SKM-1 treated with dmso at 0.1 percent for 144 hours (cell line): Measurements from ENCODE around the gene DNM1.
A peak's percentile ranks its signal among the peaks of the same experiment; 100 is the strongest.

ENCODE experiments used
- DNase-seq: peaks from one replicate; lab custom pipeline; 2025; ENCODE audit not compliant: unreplicated experiment; lab: John Stamatoyannopoulos, UW

The DNM1 gene

DNA sequence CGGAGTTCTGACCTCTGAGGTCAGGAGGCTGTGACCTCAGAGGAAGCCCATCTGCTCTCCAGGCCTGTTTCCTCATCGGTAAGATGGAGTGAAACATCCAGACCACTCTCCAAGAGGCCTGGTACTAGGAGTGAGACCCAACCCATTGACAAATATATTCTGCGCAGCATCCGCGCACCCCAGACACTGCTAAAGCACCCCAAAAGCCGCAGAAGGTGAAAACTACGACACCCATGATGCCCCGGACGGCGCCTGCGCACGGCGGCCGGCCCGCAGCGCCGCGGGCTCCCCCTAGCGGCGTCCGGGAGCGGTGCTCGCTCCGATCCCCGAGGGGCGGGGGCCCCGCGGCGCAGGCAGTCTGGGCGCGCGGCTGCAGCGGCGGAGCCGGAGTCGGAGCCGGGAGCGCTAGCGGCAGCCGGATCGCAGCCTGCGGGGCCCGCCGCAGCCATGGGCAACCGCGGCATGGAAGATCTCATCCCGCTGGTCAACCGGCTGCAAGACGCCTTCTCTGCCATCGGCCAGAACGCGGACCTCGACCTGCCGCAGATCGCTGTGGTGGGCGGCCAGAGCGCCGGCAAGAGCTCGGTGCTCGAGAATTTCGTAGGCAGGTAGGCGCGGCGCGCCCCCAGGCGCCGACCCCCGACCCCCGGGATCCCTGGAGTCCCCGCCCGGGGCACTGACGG is at the start of gene DNM1:
TSS of gene DNM1 (plus strand) at position 356 of the 683 bp plus-strand sequence. CDS start at position 448, 92 bp downstream.
- peak; percentile 62 for DNase-seq

DNA sequence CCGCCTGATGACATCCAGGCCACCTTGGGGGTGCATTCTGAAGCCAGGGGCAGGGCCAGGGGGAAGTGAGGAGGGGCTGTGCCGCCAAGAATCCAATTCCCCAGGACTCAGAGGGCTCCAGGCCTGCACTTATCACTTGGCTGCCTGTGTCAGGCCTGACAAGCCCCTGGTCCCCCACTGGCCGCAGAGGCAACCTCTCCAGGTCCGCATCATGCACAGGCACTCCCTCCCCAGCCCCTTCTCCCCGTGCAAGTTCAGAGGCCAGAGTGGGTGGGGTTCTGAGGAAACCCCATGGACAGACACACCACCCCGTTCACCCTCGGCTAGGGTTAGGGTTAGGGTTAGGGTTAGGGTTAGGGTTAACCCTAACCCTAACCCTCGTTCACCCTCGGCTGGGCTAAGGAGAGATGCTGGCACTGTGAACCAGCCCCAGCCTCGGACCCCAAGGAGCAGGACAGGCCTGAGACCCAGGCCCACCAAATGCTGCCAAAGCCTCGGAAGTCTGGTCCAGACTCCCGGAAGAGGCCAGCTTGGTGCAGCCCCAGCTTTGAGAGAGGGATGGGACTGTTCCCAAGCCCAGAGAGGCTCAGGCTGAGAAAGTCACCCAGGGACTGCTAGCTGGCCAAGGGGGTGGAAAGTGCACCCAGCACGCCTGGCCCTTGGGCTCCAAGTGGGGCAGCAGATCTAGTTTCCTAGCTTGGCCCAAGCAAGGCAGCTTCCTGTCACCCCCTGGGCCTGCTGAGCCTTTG is 49.1 kb upstream of the DNM1 start:
- no peak for DNase-seq

DNA sequence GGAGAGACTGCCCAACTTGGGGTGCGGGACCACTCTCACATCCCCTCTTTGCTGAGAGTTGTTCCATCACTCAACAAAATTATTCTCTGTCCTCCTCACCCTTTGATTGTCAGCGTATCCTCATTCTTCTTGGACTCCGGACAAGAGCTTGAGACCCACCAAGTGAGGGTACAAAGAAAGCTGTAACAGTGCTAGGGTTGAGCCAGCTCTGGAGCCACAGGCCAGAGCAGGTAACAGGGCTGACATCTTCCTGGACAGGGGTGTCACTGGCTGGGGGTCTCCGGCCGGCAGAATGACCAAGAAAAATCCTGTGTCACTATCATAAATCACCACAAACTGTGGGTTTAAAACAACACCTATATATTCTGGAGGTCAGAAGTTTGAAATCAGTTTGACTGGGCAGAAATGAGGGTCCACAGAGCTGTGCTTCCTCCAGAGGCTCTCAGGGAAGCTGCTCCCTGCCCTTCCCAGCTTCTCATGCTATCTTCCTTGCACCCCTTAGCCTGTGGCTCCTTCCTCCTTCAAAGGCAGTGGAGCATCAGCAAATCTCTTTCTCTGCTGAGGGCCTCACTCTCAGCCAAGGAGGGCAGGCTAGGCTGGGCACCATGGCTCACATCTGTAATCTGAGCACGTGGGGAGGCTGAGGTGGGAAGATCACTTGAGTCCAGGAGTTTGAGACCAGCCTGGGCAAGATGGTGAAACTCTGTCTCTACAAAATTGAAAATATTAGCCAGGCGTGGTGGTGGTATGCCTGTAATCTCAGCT is 47.3 kb upstream of the DNM1 start:
- no peak for DNase-seq

DNA sequence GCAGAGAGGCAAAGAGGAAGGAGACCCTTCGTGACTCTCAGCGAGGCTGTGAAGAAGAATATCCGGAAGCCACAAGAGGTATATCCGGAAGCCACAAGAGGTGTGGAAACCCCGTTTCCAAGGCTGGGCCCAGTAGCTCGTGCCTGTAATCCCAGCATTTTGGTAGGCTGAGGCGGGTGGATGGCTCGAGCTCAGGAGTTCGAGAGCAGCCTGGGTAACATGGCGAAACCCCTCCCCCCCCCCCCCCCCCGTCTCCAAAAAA is 43.7 kb upstream of the DNM1 start:
- peak; percentile 86 for DNase-seq

DNA sequence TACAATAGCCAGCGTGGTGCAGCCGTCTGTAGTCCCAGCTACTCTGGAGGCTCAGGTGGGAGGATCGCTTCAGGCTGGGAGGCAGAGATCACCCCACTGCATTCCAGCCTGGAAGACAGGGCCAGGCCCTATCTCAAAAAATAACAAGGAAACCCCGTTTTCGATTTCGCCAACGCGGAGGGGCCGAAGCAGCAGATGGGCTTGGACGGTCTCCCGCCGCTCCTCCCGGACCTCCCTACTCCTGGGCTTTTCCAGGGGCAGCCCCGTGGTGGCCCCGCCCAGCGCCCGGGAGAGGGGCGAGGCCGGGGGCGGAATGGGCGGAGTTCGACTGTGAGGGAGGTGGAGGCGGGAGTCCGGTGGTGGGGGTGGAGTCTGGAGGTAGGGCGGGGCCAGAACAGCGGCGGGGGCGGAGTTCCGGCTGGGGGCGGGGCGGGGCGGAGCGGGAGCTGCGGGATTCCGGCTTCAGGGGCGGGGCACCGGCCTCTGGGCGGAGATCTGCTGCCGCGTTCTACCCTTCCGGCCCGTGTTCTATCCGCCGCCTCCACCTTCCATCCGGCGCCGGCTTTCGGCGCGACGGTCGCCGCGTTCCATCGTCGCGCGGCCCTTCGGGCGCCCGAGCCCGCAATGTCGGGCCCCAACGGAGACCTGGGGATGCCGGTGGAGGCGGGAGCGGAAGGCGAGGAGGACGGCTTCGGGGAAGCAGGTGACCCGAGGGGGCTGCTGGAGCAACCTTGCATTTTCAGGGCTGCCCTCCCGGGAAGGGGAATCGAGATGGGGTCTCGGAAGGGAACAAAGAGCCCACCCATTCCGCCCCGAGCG is 43.2 kb upstream of the DNM1 start, which contains the start of gene BBLN:
TSS of gene BBLN (plus strand) at position 482 of the 819 bp plus-strand sequence. CDS start at position 625, 143 bp downstream.
- DNase-seq = peak; percentile 85

DNA sequence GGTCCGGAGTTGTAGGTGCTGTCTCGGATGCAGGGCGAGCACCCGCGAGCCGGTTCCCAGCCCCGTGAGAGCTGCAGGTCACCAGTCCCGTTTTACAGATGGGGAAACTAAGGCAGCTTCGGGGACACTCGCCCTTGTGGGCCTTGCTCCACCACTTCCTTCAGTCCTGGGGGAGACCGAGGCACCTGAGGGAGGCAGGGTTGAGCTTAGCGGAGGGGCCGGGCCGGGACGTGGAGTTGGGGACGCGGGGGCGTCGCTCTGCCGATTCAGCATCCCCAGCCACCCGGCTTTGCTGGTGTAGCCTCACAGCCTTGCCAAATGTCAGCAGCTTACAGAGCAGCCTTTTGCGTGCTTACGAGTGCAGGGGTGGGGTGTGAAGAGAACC is 42.6 kb upstream of the DNM1 start:
- DNase-seq = no peak

DNA sequence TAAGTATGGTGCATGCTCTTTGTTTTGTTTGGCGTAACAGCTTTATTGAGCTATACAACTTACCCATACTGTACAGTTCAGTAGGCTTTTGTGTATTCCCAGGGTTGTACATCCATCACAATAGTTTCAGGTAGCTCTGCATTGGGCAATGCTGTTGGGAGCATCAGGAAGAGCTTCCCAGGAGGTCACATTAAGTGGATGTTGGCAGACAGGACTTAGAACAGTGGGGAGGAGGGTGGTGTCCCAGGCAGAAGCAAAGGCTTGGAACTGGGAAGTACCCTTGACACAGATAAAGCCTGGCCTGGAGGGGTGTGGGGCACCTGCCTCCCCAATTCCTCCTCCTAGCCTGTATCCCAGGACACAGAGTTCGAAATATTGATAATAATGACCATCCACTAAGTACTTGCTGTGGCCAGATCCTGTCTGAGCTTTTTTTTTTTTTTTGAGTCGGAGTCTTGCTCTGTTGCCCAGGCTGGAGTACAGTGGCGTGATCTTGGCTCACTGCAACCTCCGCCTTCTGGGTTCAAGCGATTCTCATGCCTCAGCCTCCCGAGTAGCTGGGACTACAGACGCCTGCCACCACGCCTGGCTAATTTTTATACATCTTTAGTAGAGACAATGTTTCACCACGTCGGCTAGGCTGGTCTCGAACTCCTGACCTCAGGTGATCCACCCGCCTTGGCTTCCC is 41.8 kb upstream of the DNM1 start:
- DNase-seq = no peak

DNA sequence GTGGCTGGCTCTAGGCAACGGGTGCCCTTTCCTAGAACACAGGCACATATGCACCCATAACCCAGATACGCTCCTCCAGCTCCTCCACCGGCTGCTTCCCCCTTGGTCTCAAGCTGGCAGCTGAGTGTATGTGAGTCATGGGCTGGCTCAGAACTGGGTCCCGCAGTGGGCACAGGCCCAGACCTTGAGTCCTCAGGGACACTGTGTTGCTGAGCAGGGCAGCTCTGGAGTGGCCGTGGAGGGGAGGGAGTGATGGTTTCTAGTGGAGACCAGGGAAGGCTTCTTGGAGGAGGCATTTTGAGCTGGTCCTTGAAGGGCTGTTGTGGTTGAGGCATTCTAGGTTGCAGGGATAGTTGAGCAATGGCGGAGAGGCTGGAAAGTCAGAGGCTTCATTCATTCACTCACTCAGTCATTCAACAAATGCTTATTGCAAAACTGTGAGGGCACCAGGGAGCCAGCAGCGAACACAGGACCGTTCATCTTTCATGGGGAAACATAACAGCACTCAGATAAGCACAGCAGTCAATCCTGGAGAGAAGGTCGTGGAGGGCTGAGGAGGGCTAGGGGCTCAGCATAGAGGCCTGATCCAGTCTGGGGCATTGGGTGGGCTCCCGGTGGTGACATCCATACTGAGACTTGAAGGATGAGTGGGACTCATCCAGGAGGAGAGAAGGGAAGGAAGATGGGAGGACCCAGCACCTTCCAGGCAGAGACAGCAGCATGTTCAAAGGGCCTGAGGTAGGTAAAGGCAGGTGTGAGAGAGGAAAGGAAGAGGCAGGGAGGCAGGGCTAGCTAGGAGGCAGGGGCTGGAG is 40.8 kb upstream of the DNM1 start:
- DNase-seq = no peak

DNA sequence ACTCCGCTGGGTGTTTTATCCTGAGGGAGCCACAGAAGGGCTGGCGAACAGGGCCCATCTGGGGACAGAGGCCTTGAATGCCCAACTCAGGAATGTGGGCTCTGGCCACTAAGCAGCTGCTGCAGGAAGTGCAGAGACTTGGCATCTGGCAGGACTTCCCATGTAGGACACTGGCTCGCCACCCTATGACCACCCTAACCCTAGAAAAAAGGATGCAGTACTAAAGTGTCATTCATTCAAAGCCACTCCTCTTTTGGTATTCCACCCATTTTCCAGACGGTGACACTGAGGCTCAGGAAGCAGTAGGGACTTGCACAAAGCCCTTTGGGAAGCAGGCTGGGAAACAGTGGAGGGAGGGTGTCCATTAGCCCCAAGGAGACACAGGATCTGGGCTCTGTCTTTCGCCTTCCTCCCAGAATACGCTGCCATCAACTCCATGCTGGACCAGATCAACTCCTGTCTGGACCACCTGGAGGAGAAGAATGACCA is 40.1 kb upstream of the DNM1 start:
- no peak for DNase-seq

DNA sequence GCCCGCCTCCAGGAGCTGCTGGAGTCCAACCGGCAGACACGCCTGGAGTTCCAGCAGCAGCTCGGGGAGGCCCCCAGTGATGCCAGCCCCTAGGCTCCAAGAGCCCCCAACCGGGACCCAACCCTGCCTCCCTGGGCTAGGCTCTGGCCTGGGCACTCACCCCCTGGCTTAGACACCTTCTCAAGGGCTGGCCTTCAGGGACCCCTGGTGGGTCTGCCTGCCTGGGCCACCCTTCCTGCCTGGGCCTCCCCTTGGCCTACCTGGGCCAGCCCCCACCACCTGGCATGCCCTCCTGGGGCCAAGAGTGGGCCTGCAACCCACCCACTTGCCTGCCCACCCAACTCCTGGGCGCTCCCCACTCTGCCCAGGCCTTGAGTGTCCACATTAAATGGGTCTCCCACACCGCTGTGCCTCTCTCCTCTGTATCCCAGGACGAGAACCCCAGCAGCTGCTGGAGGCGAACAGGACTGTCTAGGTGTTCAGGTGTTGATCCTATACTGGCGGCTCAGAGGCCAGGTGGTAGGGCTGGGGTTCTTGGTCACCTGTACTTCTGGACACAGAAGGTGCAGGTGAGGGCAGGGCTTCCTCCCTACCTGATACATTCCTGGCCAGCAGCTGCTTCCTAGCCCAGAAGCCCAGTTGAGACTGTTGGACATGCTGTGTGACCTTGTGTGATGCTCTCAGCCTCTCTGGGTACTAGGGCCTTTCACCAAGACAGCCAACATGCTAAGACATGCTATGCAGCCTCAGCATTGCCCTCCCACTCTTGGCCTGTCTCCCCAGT is 39.5 kb upstream of the DNM1 start:
- DNase-seq = no peak

DNA sequence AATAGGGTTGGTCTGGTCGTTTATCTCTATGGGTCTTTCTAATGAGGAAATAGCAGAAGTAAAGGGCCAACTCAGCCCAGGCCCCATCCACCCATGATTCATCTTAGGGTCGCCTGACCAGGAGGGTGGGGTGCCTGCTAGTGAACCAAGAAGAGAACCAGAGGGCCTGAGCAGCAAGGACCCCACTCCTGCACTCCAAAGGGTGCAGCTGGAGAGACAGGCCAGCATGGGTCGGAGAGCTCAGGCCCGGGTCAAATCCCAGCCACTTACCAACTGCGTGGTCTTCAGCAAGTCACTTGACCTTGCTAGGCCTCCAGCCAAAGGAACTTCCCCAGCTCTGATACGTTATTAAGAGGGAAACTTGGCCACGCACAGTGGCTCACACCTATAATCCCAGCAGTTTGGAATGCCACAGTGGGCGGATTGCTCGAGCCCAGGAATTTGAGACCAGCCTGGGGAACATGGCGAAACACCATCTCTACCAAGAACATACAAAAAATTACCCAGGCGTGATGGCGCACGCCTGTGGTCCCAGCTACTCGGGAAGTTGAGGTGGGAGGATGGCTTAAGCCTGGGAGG is 38.8 kb upstream of the DNM1 start:
- no peak for DNase-seq

DNA sequence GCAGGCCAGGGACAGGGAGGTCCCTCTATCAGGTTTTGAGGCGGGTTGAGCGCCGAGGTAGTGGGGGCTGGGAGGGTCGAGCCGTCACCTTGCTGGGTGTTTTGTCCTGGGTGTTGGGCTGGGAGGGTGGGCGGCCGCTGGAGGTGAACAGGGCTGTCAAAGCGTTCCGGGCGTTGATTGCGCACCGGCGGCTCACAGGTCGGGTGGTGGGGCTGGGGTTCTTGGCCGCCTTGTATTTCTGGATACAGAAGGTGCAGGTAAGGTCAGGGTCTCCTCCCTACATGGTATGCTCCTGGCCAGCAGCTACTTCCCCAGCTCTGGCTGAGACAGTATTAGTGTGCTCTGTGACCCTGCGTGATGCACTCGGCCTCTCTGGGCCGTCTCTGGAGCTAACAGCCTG is 37.0 kb upstream of the DNM1 start:
- DNase-seq = no peak

DNA sequence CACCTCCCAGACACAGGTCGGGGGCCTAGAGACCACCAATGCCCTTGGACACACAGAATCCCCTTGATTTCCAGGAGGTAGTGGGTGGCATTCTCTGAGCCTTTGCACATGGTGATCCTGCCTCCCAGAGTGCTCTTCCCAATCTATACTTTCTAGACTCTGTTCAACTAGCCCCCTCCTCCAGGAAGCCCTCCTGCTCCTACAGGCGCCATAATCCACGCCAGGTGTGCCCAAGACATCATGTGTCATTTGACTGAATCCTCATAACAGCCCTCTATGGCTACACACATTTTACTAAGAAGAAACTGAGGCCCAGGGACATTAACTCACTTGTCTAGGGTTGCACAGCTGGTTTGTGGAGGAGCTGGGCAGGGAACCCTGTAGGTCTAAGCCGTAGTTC is 36.0 kb upstream of the DNM1 start:
- no peak for DNase-seq

DNA sequence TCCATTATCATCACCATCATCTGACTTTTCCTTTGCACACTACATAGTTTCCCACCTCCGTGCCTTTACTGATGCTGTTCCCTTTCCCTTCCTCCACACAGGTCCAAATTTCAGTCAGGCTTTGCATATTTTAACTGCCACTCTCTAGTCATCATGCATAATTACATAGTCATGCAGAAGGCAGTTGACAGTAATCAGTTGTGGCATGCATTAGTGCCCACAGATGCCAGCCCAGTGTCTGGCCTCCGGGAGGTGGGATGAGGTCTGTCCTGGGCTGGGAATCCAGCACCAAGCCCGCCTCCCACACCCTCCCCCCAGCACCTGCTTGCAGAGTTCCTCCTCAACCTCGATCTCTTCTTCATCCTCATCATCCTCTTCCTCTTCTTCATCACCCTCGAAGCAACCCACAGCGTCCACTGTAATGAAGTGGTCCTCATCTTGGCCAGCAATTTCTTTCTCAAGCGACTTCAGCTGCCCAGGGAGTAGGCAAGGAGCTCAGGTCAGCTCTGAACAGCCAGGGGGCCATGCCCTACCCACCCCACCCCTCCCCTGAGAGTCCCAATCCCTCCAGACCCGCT is 34.4 kb upstream of the DNM1 start:
- DNase-seq = no peak

DNA sequence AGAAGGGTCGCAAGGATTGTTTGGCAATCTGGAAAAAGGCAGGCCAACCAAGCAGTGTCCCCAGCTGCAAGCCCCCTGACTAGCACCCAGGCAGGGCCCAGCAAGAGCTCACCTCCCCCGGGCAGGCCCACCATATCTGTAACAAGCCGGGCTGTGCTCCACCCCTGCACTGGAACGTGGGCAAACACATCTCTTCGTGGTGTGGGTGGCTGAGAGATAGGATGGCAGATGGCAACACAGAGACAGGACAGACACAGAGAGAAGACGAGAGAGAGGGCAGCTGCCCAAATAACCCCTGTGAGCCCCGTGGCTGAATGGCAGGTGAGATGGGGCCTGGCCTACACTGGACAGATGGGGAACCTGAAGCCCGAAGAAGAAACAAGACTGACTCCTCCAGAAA is 33.7 kb upstream of the DNM1 start:
- DNase-seq = no peak

DNA sequence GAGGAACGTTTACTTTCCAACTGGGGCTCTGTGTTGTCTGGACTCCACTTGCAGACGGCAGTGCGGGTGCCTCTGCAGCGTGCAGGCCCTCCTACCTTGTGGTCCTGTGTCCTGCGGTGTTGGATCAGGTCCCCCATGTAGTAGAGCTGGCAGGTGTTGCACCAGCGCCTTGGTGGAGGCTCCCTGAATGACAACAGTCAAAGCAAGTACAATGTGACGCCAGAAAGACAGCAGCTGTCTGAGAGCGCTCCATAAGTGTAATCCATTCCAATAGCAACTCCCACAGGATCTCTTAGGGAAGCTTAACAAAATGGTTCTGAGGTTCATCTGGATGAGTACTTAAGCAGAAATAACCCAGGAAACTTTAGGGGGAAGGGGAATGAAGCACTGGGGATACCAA is 33.3 kb upstream of the DNM1 start:
- DNase-seq = no peak

DNA sequence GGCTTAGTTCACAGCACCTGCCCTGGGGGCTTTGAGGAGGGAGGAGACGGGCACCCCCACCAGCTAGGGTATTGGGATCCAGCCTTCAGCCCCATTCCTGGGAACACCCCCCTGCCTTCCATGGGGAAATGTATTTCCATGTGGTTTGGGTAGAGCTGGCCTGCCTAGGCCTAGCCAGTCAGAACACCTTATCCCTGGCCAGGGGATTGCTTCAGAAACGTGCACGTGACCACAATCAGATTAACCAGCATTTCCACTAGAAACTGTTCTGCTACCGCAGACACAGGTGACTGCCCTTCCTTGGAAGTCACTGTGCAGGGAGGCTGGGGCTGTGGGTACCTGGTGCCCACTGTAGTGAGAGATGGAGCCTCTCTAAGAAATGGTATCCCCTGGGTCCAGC is 29.1 kb upstream of the DNM1 start:
- no peak for DNase-seq

DNA sequence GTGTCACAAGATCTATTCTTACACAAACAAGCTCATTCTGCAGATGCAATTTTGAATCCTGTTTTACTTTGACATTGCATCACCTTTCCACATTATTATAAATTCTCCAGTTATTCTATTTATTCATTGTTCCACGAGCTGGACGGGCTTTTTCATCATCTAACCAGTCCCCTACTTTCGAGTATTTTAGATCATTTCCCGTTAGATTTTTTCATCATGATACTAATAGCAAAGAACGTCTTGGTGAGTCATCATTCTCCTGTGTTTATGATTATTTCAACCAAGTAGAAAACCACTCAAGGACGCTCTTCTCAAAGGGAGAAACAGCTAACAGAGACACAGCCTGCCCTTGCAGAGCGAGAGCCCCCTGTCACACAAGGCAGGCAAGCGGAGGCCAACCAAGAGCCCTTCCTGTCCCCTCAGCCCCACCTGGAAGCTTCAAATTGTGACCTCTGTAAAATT is 28.0 kb upstream of the DNM1 start:
- DNase-seq = no peak
